Thyroid gland (tissue), 4 donors: ENCODE measurements around the gene ARMC9.

Experiments
- POLR2A ChIP-seq, 2 donors: fragments of 450-650 bp; IDR thresholded peaks; one replicate each; pipeline ENCODE4 v1.6.1; 2017; ENCODE audit warnings: antibody characterized with exemption in 2 of 2, mild to moderate bottlenecking in 2 of 2, moderate library complexity in 1 of 2
- TF ChIP-seq, protein P1 (sequence below), 6 experiments: fragments of 200-600 bp in 3 of 6; fragments of 450-650 bp in 3 of 6; sonication (generic) in 3 of 6; IDR thresholded peaks; one replicate each; pipeline ENCODE4 v1.5.1; 2016 to 2019; ENCODE audit warnings: antibody characterized with exemption in 6 of 6, mild to moderate bottlenecking in 2 of 6, inconsistent platforms in 1 of 6, moderate library complexity in 1 of 6

DNA sequence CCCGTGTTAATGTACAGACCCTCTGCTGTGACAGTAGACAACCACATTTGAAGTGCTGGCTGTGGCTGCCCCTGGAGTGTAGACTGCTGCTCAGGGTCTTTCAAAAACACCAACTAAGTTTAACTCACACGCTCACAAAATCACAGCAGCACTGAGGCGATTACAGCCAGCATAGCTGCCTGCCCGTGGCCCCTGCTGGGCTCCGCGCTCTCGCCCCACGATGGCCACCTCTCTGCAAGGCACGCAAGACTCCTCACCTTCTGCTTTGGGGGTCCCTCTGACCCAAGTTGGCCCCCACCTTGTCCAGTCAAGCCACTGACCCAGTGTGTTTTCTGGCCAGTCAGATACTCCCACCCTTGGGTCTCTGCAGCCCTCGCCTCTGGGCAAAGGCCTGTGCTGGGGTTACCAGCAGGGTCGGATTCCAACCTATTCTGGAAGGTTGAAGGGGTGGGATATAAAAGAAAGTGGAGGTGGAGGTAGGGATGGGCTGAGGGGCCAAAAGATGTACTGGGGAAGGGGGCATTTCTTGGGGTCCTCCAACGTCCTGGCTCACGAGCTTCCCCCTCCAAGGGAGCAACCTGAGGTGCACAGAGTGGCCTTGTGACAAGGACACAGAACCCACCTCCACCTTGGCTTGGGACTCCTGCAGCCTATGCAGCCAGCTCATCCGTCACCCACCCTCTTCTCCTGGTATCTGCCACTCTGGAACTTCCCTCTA lies 194.2 kb downstream of the ARMC9 start:
- TF ChIP-seq, protein P1, sequence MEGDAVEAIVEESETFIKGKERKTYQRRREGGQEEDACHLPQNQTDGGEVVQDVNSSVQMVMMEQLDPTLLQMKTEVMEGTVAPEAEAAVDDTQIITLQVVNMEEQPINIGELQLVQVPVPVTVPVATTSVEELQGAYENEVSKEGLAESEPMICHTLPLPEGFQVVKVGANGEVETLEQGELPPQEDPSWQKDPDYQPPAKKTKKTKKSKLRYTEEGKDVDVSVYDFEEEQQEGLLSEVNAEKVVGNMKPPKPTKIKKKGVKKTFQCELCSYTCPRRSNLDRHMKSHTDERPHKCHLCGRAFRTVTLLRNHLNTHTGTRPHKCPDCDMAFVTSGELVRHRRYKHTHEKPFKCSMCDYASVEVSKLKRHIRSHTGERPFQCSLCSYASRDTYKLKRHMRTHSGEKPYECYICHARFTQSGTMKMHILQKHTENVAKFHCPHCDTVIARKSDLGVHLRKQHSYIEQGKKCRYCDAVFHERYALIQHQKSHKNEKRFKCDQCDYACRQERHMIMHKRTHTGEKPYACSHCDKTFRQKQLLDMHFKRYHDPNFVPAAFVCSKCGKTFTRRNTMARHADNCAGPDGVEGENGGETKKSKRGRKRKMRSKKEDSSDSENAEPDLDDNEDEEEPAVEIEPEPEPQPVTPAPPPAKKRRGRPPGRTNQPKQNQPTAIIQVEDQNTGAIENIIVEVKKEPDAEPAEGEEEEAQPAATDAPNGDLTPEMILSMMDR (IDR thresholded peaks at IDR 0.05): no peak
- TF ChIP-seq POLR2A (IDR thresholded peaks at IDR 0.05): no peak
